Activated CD4-positive, alpha-beta T cell treated with anti-CD3 and anti-CD28 coated beads for 24 hours (primary cell): Measurements from ENCODE around the gene HEXIM1.

Experiments
- DNase-seq, 2 donors: peaks; one replicate each; pipeline ENCODE4 v3.0.0-alpha.2; 2020; ENCODE audit warnings: low read depth in 2 of 2

Gene HEXIM1

DNA sequence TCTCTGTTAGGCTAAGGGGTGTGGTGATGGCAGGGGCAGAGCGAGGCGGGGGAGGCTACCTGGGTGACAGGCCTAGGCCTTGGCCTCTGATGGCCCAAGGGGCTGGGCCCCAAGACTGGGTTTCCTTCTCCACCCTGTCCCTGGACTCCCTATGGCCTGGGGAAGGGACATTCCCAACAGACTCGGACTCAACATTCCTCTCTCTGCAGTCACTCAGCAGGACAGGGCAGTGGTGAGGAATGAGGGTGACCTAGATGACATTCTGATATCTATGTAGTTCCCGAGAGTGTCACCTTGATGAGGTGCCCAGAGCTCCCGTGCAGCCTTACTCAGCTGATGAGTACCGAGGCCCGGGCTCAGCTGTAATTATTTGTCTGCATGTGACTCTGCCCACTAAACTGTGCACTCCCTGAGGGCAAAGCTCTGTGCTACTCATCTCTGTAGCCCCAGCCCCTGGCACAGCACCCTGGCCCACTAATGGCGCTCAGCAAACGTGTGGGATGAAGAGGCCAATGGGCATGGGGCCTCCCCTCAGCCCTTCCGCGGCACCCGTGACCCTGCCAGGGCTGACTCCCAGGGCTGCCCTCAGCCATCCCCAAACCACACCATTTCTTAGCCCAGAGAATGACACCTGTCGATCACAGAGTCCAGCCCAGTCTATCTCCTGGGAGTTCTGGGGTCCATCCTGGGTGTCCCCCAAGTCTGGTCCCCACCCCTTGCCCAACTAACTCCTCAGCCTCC, 18.2 kb upstream of the HEXIM1 start:
- no peak for DNase-seq

GRCh38 chr17:45130681-45131615, 17.3 kb upstream of the HEXIM1 start:
- no peak for DNase-seq

DNA sequence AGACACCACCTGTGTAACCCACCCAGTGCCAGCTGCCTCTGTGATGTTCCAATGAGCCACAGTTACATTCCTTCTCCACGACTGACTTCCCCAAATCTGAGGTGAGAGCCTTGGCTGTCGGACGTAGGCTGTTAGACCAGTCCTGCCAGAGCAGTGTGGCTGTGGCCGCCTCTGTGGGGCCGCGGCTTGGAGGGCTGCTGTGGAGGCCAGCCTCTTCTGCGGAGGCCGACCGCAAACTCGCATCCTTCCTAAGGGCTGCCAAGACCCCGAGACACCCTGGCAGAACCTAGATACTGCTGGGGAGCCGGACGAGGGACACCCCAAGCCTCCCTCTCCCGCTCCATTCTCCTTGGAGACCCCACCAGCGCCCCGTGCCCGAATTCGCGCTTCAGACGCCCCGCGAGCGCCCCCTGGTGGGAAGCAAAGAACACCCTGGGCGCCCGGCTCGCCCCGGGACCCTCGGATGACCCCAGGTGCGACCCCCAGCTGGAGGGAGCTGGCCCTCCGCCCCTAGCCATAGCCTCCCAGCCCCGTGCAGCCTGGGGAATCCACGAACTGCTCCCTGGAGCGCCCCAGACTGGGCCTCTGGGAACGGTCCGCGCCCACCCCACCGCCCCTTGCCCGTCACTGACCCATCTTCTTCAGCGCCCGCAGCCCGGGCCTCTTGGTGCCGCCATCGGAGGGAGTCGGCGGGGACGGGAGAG, 16.5 kb upstream of the HEXIM1 start:
- DNase-seq: peak in 1 of 2 donors; percentile 38

DNA sequence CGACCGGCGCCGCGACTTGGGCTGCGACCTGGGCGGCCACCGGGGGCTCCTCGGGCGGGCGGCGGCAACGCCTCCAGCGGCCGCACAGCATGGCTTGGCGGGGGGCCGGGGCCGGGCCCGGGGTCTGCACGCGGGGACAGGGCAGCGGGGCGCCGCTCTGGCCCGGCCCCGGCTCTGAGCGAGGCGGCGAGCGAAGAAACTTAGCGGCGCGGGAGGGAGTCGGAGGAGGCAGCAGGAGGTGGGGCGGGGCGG, 16.0 kb upstream of the HEXIM1 start, which contains the start of gene PLCD3:
Gene PLCD3, minus strand, starts transcription at position 196 of the 252 bp plus-strand sequence. Its CDS starts 105 bp downstream, at position 91.
- peak in 1 of 2 donors; percentile 51 for DNase-seq

- peak; percentile 36 to 59 for DNase-seq
Measured at GRCh38 chr17:45132572-45133463, 15.5 kb upstream of the HEXIM1 start.

GRCh38 chr17:45135192-45135977, 12.9 kb upstream of the HEXIM1 start, which contains the start of gene ACBD4:
TSS of gene ACBD4 (plus strand) at chr17:45135687. CDS start at chr17:45136145, 458 bp downstream.
- DNase-seq: peak; percentile 96

DNA sequence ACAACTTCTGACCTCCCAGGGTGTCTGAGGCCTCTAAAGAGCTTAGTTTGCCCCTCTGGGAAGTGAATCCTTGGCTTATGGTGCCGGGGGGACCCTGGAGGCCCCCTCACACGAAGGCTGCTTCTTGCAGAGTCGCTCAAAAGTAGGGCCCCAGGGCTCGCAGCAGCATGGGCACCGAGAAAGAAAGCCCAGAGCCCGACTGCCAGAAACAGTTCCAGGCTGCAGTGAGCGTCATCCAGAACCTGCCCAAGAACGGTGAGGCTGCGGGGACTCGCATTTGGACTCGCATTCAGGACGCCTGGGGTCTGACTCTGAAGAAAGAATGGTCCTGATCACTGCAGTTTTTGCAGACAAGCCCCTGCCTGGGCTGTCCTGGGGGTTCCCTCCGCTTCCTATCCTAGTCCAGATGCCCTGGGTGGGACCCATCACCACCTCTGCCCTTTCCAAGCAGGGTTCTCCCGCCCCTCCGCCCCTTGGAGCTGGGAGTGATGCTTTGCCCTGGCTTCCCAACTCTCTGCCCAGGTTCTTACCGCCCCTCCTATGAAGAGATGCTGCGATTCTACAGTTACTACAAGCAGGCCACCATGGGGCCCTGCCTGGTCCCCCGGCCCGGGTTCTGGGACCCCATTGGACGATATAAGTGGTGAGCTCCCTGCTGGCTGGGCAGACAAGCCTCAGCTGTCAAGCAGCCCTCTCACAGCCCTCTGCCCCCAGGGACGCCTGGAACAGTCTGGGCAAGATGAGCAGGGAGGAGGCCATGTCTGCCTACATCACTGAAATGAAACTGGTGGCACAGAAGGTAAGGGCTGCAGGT, 12.1 kb upstream of the HEXIM1 start:
- no peak for DNase-seq

GRCh38 chr17:45136846-45137560, 11.3 kb upstream of the HEXIM1 start:
- no peak for DNase-seq

- no peak for DNase-seq
Measured at GRCh38 chr17:45137561-45138305, 10.5 kb upstream of the HEXIM1 start.

GRCh38 chr17:45138911-45139532, 9.3 kb upstream of the HEXIM1 start:
- DNase-seq: no peak

GRCh38 chr17:45139533-45139920, 8.7 kb upstream of the HEXIM1 start:
- DNase-seq: no peak

DNA sequence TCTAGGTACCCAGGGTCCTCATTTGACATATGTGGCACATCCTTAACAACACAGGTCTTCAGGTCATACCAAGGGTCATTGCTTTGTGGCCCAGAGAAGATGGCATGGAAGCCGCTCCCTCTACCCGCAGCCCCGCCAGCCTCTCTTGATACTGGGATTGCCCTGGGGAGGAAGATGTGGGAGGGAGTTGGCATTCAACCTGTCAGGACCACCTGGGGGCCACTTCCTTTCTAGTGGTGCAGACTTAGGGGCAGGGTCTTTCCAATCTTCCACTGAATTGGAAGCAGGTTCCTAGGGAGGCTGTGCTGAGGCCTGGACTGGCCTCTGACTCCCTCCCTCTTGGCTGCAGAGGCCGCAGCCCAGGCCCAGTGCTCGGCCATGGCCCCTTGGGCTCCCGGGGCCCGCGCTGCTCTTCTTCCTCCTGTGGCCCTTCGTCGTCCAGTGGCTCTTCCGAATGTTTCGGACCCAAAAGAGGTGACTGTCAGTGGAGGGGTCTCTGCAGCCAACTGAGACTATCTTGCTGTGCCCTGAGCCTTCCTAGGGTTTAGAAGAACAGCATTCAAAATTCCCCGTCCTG, 5.1 kb upstream of the HEXIM1 start:
- DNase-seq: no peak

DNA sequence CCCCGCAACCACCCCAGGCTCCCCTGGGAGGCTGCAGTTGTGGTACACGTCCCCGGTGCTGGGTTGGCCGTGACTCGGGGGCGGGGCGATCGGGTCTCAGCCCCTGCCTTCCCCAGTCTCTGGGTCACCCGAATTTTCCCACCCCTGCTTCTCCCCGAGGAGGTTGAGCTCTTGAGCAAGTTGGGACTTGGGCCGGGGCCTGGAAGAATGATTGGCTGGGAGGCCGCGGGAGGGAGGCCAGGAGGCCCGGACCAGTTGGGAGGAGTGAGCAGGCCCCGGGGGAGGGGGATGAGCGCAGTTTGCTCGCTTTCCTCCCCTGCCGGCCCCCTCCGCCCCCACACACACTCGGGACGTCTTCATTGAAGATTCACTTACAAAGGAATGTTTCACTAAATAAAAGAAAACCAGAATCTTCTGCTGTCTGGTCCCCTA, 4.5 kb upstream of the HEXIM1 start:
- DNase-seq: no peak

DNA sequence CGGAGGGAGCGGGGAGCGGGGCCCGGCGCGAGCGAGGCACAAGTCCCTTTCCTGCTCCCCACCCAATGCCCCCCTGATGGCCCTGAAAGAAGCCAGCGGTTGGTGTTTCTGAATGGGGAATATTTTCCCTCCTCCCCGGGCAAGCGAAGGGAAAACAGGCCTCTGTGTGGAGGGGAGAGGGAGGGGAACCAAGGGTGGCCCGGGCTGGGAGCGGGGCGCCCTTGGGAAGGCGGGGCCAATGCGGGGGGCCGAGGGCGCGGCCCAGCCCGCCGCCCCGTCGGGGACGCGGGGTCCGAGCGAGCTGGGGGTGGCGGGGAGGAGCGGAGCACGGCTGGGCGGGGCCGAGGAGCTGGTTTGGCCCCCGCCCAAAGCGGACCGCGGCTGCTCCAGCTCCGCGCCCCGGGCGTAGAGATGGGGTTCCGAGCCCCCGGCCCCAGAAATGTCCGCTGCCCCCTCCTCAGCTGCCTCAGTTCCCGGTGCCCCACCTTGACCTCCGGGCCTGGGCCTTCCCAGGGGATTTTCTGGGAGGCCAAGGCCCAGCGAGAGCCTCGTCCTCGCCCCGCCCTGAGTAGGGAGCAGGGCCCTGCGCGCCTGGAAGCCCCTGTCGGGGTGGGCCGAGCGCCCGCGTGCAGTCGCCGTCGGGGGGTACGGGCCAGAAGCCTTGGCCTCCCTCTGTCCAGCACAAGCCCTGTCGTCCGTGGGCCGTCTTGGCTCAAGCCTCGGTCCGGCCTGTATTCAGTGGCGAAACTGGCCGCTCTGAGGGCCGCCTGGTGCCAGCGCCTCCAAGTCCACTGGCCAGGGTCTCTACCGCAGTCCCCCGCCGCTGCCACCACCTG, 3.9 kb upstream of the HEXIM1 start:
- no peak for DNase-seq

DNA sequence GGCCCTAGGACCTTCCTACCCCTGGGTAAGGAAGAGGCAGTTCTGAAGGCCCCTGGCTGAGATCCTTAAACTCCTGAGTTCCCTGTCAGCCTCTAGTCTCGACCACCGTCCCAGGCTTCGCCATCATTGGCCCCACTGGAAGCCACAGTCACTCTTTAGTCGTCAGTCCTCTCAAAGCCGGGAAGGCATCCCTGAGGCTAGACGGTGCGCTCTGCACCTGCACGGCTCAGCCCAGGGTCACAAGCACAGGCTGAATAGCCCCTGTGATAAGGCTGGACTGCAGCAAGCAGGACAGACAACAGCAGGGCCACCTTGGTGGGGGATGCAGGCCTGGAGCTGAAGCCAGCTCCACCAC, 3.3 kb upstream of the HEXIM1 start:
- no peak for DNase-seq

- no peak for DNase-seq
Measured at GRCh38 chr17:45146166-45146565, 2.1 kb upstream of the HEXIM1 start.

- no peak for DNase-seq
Measured at GRCh38 chr17:45146592-45146889, 1.7 kb upstream of the HEXIM1 start.
